ENCODE measurements around the gene DTD1. TPM values are rescaled to one million over a fixed set of nuclear protein-coding genes. Genes with fewer than 3 reads are reported as not detected.

DTD1 gene, protein sequence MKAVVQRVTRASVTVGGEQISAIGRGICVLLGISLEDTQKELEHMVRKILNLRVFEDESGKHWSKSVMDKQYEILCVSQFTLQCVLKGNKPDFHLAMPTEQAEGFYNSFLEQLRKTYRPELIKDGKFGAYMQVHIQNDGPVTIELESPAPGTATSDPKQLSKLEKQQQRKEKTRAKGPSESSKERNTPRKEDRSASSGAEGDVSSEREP
- total RNA-seq (ENCODE audit: low replicate concordance) = 20.9 and 29.8 TPM in 2 replicates
- long read RNA-seq, transcript DTD1-201 (6 exons, 1,387 nt) = major isoform, 72 of 81 reads
- long read RNA-seq, partial matches to known transcripts = 2 of 81 reads
- long read RNA-seq, other reads (novel, unspliced or antisense) = 7 of 81 reads

DNA sequence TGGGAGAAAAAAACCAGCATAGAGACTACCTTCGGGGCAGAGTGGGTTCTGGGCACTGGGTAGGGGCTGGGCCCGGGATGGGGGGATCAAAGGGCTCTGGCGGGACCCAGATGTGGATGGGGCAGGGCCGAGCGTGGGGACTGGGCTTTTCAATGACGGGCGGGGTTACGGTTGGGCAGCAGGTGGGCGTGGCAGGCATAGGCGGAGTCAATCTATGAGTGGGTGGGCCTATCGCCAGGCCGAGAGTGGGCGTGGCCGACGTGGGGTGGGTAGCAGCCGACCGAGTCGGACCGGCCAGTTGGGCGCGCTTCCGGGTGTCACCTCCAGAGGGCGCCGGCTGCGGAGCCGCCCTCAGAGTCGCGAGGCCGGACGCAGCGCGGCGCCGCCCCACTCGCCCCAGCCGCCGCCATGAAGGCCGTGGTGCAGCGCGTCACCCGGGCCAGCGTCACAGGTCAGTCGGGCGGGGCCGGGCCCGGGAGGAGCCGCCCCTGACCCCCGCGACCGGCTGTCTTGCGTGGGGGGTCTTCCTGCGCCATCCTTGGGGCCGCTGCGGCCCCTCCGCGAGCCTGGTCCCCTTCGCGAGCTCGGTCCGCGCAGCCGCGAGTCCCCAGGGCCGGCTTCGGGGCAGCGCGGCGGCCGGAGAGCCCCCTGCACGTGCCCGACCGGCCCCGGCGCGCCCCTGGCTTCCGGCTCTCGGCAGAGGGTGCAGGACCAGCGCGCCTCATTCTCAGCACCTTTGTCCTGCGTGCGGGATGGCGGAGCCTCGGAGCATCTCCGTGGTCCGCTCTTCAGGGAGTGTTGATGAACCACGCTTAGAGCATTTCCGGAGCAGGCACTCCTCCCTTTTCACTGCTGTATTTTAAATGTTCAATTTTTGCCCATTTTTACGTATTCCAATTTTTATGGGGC lies at the start of gene DTD1:
Gene DTD1 (plus strand): TSS at position 390 of the 909 bp plus-strand sequence. CDS start 19 bp downstream, at position 409.
- peak within 1 kb of the TSS; percentile 72 for H3K27ac Mint-ChIP-seq
- no peaks in the 10 kb centered on the region for H3K36me3 Mint-ChIP-seq
- H3K4me1 Mint-ChIP-seq (ENCODE audit: unreplicated experiment) = peaks cover 5% of the 10 kb centered on the region
- H3K4me3 Mint-ChIP-seq = peak within 1 kb of the TSS; percentile 94
- H3K9me3 Mint-ChIP-seq = no peaks in the 10 kb centered on the region
- H3K27me3 Mint-ChIP-seq = peaks cover 6% of the 10 kb centered on the region
- DNase-seq (ENCODE audit: extremely low spot score, unreplicated experiment) = peak; percentile 96
- TF ChIP-seq, protein P1, sequence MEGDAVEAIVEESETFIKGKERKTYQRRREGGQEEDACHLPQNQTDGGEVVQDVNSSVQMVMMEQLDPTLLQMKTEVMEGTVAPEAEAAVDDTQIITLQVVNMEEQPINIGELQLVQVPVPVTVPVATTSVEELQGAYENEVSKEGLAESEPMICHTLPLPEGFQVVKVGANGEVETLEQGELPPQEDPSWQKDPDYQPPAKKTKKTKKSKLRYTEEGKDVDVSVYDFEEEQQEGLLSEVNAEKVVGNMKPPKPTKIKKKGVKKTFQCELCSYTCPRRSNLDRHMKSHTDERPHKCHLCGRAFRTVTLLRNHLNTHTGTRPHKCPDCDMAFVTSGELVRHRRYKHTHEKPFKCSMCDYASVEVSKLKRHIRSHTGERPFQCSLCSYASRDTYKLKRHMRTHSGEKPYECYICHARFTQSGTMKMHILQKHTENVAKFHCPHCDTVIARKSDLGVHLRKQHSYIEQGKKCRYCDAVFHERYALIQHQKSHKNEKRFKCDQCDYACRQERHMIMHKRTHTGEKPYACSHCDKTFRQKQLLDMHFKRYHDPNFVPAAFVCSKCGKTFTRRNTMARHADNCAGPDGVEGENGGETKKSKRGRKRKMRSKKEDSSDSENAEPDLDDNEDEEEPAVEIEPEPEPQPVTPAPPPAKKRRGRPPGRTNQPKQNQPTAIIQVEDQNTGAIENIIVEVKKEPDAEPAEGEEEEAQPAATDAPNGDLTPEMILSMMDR (conservative IDR thresholded peaks at IDR 0.05) = peak; percentile 90

DNA sequence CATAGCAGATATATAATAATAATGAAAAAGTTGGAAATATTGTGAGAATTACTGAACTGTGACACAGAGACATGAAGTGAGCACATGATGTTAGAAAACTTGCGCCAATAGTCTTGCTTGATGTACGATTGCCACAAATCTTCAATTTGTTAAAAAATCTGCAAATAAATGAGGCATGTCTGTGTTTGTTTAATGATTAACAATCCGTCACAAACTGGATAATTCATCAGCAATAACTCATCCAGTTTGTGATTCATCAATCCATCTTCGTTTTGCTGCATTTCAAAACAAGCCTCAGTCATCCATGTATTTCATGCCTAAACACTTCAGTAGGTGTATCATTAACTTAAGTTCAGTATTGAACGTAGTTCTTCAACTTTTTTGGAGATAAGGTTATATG lies 46.1 kb upstream of the DTD1 start:
- no peak overlapping the region for H3K27ac Mint-ChIP-seq
- H3K27me3 Mint-ChIP-seq = no peaks in the 10 kb centered on the region
- no peak for DNase-seq (ENCODE audit: extremely low spot score, unreplicated experiment)
- no peaks in the 10 kb centered on the region for H3K4me1 Mint-ChIP-seq (ENCODE audit: unreplicated experiment)
- H3K4me3 Mint-ChIP-seq = no peak overlapping the region
- peaks cover 31% of the 10 kb centered on the region for H3K36me3 Mint-ChIP-seq
- TF ChIP-seq, protein P1 (conservative IDR thresholded peaks at IDR 0.05) = no peak
- no peaks in the 10 kb centered on the region for H3K9me3 Mint-ChIP-seq

DNA sequence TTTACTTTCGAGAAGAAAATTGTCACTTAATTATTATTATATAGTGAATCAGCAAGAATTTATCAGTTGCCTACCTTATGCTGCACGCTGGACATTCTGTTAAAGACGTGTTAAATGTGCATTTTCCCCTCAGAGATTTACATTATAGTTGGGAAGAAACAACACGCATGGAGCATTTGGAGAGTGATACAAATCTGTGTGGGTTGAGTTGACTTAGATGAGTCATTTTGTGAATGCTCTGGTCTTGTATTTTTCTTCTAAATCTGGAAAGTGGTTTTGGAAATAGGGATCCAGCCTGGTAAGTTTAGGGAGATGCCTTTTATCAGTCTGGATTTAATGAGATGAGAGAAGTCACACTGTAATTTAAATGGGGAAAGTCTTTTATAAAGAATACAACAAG lies 44.6 kb upstream of the DTD1 start:
- Mint-ChIP-seq H3K4me3 (no peak overlapping the region), H3K36me3 (peaks cover 24% of the 10 kb centered on the region), H3K4me1 (ENCODE audit: unreplicated experiment) (no peaks in the 10 kb centered on the region), H3K27ac (no peak overlapping the region), H3K27me3 (no peaks in the 10 kb centered on the region), H3K9me3 (no peaks in the 10 kb centered on the region)
- no peak for DNase-seq (ENCODE audit: extremely low spot score, unreplicated experiment)
- TF ChIP-seq, protein P1 (conservative IDR thresholded peaks at IDR 0.05) = no peak

DNA sequence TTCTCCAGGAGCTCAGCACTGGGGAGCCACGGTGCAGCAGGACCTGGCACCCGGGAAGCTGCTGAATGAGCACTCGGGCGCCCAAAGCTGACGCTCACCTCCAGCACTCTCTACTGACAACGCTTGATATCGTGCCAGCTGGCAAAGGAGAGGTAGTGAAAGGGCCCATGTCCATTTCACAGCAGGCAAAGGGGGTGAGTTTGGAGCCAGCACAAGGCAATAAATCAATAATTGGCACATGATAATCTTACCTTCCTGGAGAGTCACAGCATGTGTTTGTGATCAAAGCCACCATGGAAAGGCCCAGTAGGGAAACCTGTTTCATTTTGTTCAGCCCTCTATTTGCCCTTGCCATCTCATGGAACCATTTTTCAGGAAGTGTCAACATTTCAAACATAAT lies 43.9 kb upstream of the DTD1 start:
- Mint-ChIP-seq H3K4me3 (no peak overlapping the region), H3K27ac (no peak overlapping the region), H3K4me1 (ENCODE audit: unreplicated experiment) (no peaks in the 10 kb centered on the region), H3K36me3 (peaks cover 27% of the 10 kb centered on the region), H3K9me3 (no peaks in the 10 kb centered on the region), H3K27me3 (no peaks in the 10 kb centered on the region)
- TF ChIP-seq, protein P1 (conservative IDR thresholded peaks at IDR 0.05) = no peak
- no peak for DNase-seq (ENCODE audit: extremely low spot score, unreplicated experiment)

DNA sequence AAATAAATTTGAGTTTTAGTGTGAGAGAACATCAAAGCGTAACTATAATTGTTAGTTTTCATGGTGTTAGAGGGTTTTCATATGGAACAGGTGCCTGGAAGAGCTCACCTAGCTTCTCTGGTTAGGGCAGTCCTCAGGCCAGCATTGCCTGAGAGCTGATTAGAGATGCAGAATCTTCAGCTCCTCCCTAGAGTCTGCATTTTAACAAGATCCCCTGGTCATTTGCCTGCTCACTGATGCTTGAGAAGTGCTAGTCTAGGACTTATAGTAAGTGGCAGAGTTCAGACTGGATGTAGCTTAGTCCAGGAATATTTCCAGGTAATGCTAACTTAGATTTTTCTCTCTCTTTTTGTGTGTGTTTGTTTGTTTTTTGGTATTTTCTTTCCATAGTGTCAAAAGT lies 42.3 kb upstream of the DTD1 start:
- no peak for DNase-seq (ENCODE audit: extremely low spot score, unreplicated experiment)
- H3K27me3 Mint-ChIP-seq = no peaks in the 10 kb centered on the region
- no peak overlapping the region for H3K4me3 Mint-ChIP-seq
- TF ChIP-seq, protein P1 (conservative IDR thresholded peaks at IDR 0.05) = no peak
- no peaks in the 10 kb centered on the region for H3K9me3 Mint-ChIP-seq
- peaks cover 21% of the 10 kb centered on the region for H3K36me3 Mint-ChIP-seq
- H3K27ac Mint-ChIP-seq = no peak overlapping the region
- no peaks in the 10 kb centered on the region for H3K4me1 Mint-ChIP-seq (ENCODE audit: unreplicated experiment)

All from type B pancreatic cell (in vitro differentiated cells).